ENCODE results near the gene APOBEC2. TPM values are rescaled to one million over a fixed set of nuclear protein-coding genes. Genes with fewer than 3 reads are reported as not detected.

APOBEC2 gene
- total and polyA plus RNA-seq, 2 of the 13 experiments (the other 11 are each of a cell fraction or from before 2014, with no cell fraction given): 0.09 TPM; not detected in 1

GRCh38 chr6:41059556-41059955, 6.6 kb downstream of the APOBEC2 start:
- Histone ChIP-seq H3K4me1 (ENCODE audit: insufficient read depth, low read length) (peaks cover 74% of the 10 kb centered on the region), H3K79me2 (ENCODE audit: insufficient read depth, low read length) (no peaks in the 10 kb centered on the region), H3K36me3 (replicated peaks in 1 of 2; ENCODE audit: control insufficient read depth in 1 of 2, insufficient read depth in 2 of 2, low read length in 2 of 2) (peaks cover 6 to 7% of the 10 kb centered on the region in 2 experiments; a peak in 4 of 5 replicates), H3K27ac (ENCODE audit: extremely low read length, insufficient read depth, low read length) (no peak overlapping the region), H4K20me1 (ENCODE audit: insufficient read depth, low read length) (no peaks in the 10 kb centered on the region), H3K4me2 (ENCODE audit: low read depth, low read length) (no peak overlapping the region), H3K9ac (ENCODE audit: insufficient read depth, low read depth, low read length) (no peak overlapping the region), H3K9me3 (ENCODE audit: low read length) (no peaks in the 10 kb centered on the region), H2AFZ (ENCODE audit: low read length) (no peak overlapping the region), H3K27me3 (ENCODE audit: control insufficient read depth in 1 of 2, insufficient read depth in 2 of 2, low read length in 2 of 2) (no peaks in the 10 kb centered on the region), H3K4me3 (replicated peaks in 1 of 3; ENCODE audit: insufficient read depth in 1 of 3, low read depth in 2 of 3, low read length in 3 of 3) (no peak overlapping the region)
- ChIA-PET CTCF (ENCODE audit: low intra/inter-chr PET ratio, low total read pairs) (interaction anchor here (0.6 kb wide), 1 partner anchor 61 kb away, joined by 3 read pairs; no protein-coding TSS in a partner anchor), POLR2A (interaction anchor here (0.8 to 2.5 kb wide), 3 partner anchors 13 to 20 kb away, joined by 3 to 10 read pairs (median 5); partner anchors contain the start of genes NFYA, OARD1 and UNC5CL)
- FAIRE-seq: no peak
- intact Hi-C loops (cut with micrococcal nuclease; ENCODE audit: unreplicated experiment) (no loop called here), in situ Hi-C loops (cut with HindIII; ENCODE audit: extremely low pct_ligation_motif_present, low pct_unique_long_range_greater_than_20kb) (loop anchor here (10.0 kb wide), 1 partner anchor 525 kb away; no protein-coding TSS in a partner anchor)
- 92% methylated on average over 1 of the region's 1 CpG for WGBS (ENCODE audit: low lambda C conversion rate)
- no peak for ATAC-seq
- no peak for DNase-seq (ENCODE audit: low spot score)
- no TSS peak for BruUV-seq (replicated peaks)
- TF ChIP-seq FLYWCH1 (CRISPR knock-in tag; IDR thresholded peaks at IDR 0.05): no peak
- no peak for TF ChIP-seq ZNF335 (CRISPR knock-in tag; IDR thresholded peaks at IDR 0.05)
- TF ChIP-seq MYNN (CRISPR knock-in tag; IDR thresholded peaks at IDR 0.05; ENCODE audit: low read depth): no peak
- no peak for TF ChIP-seq SAP130 (CRISPR knock-in tag; IDR thresholded peaks at IDR 0.05; ENCODE audit: low read depth)
- TF ChIP-seq RNF2 (conservative IDR thresholded peaks at IDR 0.05; ENCODE audit: low read depth): no peak

- Histone ChIP-seq H4K20me1 (ENCODE audit: insufficient read depth, low read length) (no peaks in the 10 kb centered on the region), H3K9me3 (ENCODE audit: low read length) (no peaks in the 10 kb centered on the region), H3K36me3 (replicated peaks in 1 of 2; ENCODE audit: control insufficient read depth in 1 of 2, insufficient read depth in 2 of 2, low read length in 2 of 2) (peaks cover 6 to 7% of the 10 kb centered on the region in 2 experiments; a peak in 4 of 5 replicates), H3K27me3 (ENCODE audit: control insufficient read depth in 1 of 2, insufficient read depth in 2 of 2, low read length in 2 of 2) (no peaks in the 10 kb centered on the region), H3K4me3 (replicated peaks in 1 of 3; ENCODE audit: insufficient read depth in 1 of 3, low read depth in 2 of 3, low read length in 3 of 3) (no peak overlapping the region), H3K4me2 (ENCODE audit: low read depth, low read length) (no peak overlapping the region), H3K27ac (ENCODE audit: extremely low read length, insufficient read depth, low read length) (no peak overlapping the region), H3K4me1 (ENCODE audit: insufficient read depth, low read length) (peaks cover 74% of the 10 kb centered on the region), H3K79me2 (ENCODE audit: insufficient read depth, low read length) (no peaks in the 10 kb centered on the region), H2AFZ (ENCODE audit: low read length) (no peak overlapping the region), H3K9ac (ENCODE audit: insufficient read depth, low read depth, low read length) (no peak overlapping the region)
- no peak for ATAC-seq
- BruUV-seq (replicated peaks): no TSS peak
- 96% methylated on average over 13 of the region's 13 CpGs for WGBS (ENCODE audit: low lambda C conversion rate)
- in situ Hi-C loops (cut with HindIII; ENCODE audit: extremely low pct_ligation_motif_present, low pct_unique_long_range_greater_than_20kb) (no loop called here), intact Hi-C loops (cut with micrococcal nuclease; ENCODE audit: unreplicated experiment) (loop anchor here (10.0 kb wide), 1 partner anchor 736 kb away; no protein-coding TSS in a partner anchor)
- ChIA-PET POLR2A (no interaction called here), CTCF (ENCODE audit: low intra/inter-chr PET ratio, low total read pairs) (no interaction called here)
- DNase-seq (ENCODE audit: low spot score): no peak
- TF ChIP-seq PRDM4 (CRISPR knock-in tag; IDR thresholded peaks at IDR 0.05; ENCODE audit: borderline replicate concordance) (no peak), AHR (CRISPR knock-in tag; IDR thresholded peaks at IDR 0.05) (no peak), SMYD3 (CRISPR knock-in tag; IDR thresholded peaks at IDR 0.05) (no peak), MTF1 (CRISPR knock-in tag; IDR thresholded peaks at IDR 0.05) (no peak), ETS1 (CRISPR knock-in tag; IDR thresholded peaks at IDR 0.05) (no peak), MTF2 (CRISPR knock-in tag; IDR thresholded peaks at IDR 0.05; ENCODE audit: borderline replicate concordance) (no peak), ELK4 (CRISPR knock-in tag; IDR thresholded peaks at IDR 0.05; ENCODE audit: borderline replicate concordance) (no peak), ZNF143 (CRISPR knock-in tag; IDR thresholded peaks at IDR 0.05) (no peak), FOSL1 (CRISPR knock-in tag; IDR thresholded peaks at IDR 0.05; ENCODE audit: borderline replicate concordance) (no peak)
- no peak for FAIRE-seq
Observed at GRCh38 chr6:41061196-41061726, 8.3 kb downstream of the APOBEC2 start.
